HG02610 (cell line): ENCODE data around the gene UBE4A.

Experiments
- ATAC-seq: cut with Tn5 transposase; IDR thresholded peaks from one replicate; pipeline ENCODE4 v1.9.1; 2021; ENCODE audit warnings: mild to moderate bottlenecking, moderate library complexity; ENCODE audit not compliant: unreplicated experiment

The UBE4A gene

GRCh38 chr11:118435893-118436624 lies 76.7 kb downstream of the UBE4A start, which contains the start of gene KMT2A:
Gene KMT2A (plus strand): TSS chr11:118436492. CDS start chr11:118436513, 21 bp downstream.
- peak; percentile 54 for ATAC-seq

- ATAC-seq, result peak; percentile 10
Measured at GRCh38 chr11:118436639-118437207, 77.3 kb downstream of the UBE4A start.

- ATAC-seq, result no peak
Measured at GRCh38 chr11:118437208-118438125, 78.1 kb downstream of the UBE4A start.

GRCh38 chr11:118438314-118438931 lies 79.0 kb downstream of the UBE4A start:
- no peak for ATAC-seq

GRCh38 chr11:118439646-118440045 lies 80.2 kb downstream of the UBE4A start:
- ATAC-seq, result no peak

GRCh38 chr11:118441770-118442275 lies 82.4 kb downstream of the UBE4A start:
- no peak for ATAC-seq

- ATAC-seq, result no peak
Measured at GRCh38 chr11:118442301-118442700, 82.9 kb downstream of the UBE4A start.

- peak; percentile 12 for ATAC-seq
Measured at GRCh38 chr11:118442908-118443589, 83.6 kb downstream of the UBE4A start.

- ATAC-seq, result peak; percentile 55
Measured at GRCh38 chr11:118443590-118444218, 84.3 kb downstream of the UBE4A start.

GRCh38 chr11:118447423-118447822 lies 88.0 kb downstream of the UBE4A start:
- ATAC-seq, result no peak

- peak; percentile 78 for ATAC-seq
Measured at GRCh38 chr11:118448294-118448693, 88.9 kb downstream of the UBE4A start.
